GM15510 (cell line): ENCODE results near the gene GJC2.

Source experiments
- POLR2A ChIP-seq: IDR thresholded peaks from 3 replicates; pipeline ENCODE4 v1.6.1; 2011; ENCODE audit warnings: borderline replicate concordance; ENCODE audit not compliant: insufficient read length; ENCODE audit errors: extremely low read depth

GJC2 gene

GRCh38 chr1:228166170-228166936, 16.6 kb downstream of the GJC2 start:
- TF ChIP-seq POLR2A = no peak

- TF ChIP-seq POLR2A = no peak
Measured at GRCh38 chr1:228168563-228169270, 19.0 kb downstream of the GJC2 start.

- TF ChIP-seq POLR2A = no peak
Measured at GRCh38 chr1:228169345-228169744, 19.6 kb downstream of the GJC2 start.

- no peak for TF ChIP-seq POLR2A
Measured at GRCh38 chr1:228170666-228171065, 20.9 kb downstream of the GJC2 start.

- no peak for TF ChIP-seq POLR2A
Measured at GRCh38 chr1:228171221-228171891, 21.6 kb downstream of the GJC2 start.

DNA sequence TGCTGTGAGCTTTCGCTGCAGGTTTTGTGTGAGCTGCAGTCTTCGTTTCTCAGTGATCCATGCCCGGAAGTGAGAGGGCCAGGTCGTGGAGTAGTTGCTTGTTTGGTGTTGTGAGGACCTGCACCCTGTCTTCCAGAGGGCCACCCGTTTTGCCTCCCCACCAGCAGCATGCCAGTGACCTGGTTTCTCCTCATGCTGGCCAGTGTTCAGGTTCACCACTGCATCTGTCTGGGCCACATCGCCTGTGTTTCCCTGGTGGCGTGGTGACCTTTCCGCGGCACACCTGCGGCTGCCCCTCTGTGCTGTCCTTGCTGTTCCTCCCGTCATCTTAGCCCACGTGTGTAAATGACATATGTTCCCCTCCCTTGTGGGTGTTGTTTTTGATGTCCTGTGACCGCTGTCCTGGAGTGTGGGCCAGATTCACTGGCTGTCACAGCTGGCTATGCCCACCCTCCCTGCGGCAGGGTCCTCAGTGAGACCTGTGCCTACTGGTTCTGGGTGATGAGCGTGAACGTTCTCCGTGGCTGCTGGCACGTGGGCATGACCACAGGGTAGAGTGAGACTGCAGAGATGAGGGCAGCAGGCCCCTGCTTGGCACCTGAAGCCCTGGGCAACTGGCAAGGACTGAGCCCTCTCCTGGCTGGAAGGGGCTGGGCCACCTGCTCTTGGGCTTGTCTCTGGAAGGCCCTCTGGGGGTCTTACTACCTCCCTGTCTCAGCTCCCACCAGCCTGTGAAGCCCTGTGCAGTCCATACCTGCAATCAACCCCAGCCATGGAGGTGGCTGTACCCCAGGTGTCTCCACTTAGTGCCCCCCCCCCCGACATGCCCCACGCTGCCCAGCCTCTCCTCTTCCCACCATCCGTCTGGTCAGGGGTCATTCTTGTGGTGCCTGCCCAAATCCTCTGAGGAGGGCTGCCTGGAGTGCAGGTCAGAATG, 23.1 kb downstream of the GJC2 start:
- no peak for TF ChIP-seq POLR2A

DNA sequence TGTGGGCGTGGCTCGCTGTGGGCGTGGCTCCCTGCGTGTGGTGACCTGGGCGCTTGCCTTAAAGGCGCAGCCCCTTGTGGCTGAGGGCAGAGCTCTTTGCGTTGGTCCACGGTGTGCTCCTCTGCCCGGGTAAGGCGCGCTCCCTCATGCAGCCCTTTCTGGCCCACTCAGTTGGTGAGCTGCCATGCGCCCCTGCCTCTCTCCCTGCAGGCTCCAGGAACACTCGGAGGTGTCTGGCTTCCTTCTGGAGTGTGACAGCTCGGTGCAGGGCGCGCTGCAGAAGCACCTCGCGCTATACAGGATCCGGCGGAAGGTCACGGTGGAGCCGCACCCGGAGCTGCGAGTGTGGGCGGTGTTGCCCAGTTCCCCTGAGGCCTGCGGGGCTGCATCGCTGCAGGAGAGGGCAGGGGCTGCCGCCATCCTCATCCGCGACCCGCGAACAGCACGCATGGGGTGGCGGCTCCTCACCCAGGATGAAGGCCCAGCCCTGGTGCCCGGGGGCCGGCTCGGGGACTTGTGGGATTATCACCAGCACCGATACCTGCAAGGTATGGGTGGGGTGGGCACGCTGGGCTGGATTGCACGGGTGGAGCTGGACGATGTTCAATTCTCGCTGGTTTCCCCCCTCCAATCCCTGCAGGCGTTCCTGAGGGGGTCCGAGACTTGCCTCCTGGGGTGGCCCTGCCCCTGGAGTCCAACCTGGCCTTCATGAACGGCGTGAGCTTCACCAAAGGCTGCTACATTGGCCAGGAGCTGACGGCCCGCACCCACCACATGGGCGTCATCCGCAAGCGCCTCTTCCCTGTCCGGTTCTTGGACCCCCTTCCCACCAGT, 25.0 kb downstream of the GJC2 start:
- TF ChIP-seq POLR2A = no peak

DNA sequence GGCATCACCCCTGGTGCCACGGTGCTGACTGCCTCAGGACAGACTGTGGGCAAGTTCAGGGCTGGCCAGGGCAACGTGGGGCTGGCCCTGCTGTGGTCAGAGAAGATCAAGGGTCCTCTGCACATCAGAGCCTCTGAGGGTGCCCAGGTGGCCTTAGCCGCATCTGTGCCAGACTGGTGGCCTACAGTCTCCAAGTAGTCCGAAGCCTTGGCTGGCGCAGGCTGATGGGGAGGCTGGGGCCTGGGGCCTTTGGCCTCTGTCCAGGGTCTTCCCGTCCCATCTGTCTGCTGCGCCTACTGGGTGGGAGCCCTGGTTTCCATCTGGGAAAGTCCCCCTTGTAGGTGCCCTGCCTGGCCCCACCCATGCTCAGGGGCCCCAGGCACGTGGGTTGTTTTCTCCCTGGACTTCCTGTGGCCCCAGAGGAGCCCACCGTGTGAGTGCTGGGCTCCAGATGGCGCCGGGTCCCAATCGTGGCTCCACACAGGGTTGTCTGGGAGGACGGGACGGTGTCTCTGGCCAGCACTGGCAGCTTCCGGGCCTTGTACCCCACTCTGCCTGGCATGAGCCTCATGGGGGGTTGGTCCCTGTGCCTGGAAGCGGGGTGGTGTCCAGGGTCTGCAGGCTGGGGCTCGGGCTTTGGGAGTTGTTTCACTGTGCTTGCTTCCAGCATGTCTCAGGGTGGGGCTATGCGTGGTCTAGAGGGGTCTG, 25.7 kb downstream of the GJC2 start:
- no peak for TF ChIP-seq POLR2A

DNA sequence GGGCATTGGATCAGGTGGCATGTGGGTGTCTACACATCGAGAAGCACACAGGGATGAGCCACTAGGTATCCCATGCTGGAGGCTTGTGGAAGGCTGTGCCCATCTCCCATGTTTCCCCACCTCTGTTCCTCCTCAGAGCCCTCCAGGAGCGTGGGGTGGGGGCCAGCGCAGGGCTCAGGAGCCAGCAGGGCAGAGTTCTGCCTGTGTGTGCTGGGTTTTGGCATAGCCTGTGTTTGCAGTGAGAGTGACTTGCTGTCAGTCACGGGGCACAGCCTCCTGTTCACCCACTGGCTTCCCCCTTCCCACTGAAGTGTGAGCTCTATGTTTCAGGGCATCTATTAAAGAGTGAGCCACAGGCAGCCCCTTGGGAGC, 26.3 kb downstream of the GJC2 start:
- no peak for TF ChIP-seq POLR2A

GRCh38 chr1:228176461-228177182, 26.9 kb downstream of the GJC2 start:
- TF ChIP-seq POLR2A = no peak

DNA sequence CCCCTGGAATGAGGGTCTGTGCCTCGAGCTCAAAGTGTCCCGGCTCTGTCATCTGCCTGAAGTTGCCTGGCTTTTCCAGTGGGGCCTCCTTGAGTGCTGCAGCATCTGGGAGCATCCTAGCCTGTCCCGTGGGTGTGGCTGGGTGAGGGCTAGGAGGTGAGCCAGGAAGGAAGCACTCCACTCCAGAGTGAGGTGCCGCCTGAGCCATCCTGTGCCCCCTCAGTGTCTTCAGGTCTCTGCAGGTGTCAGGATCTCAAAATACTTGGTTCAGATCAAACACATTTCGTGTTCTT, 27.4 kb downstream of the GJC2 start:
- no peak for TF ChIP-seq POLR2A
